HCT116 (cell line): ENCODE measurements around the gene ZNF747. TPM values are rescaled to one million over a fixed set of nuclear protein-coding genes. Genes with fewer than 3 reads are reported as not detected.

ENCODE experiments used
- ATAC-seq: fragments of 200-7000 bp; cut with Tn5 transposase; 2 replicates; pipeline ENCODE4 v1.9.1; 2020; ENCODE audit warnings: mild to moderate bottlenecking, moderate library complexity
- BruUV-seq: library from RNA; stranded (reverse); fragments of 400-500 nt; replicated peaks from 2 replicates; lab custom pipeline; 2021; lab: Mats Ljungman, UMichigan
- CTCF ChIA-PET: fragments of 300-600 bp; sonication (Branson Sonifier 250); formaldehyde crosslinking; loops from one replicate; lab custom pipeline; 2021; ENCODE audit warnings: antibody characterized with exemption; lab: Charles Lee
- POLR2A ChIA-PET: fragments of 300-600, 350-600 bp; sonication (Branson Sonifier 250); formaldehyde crosslinking; loops from one replicate; lab custom pipeline; 2021; ENCODE audit warnings: antibody characterized with exemption; lab: Charles Lee
- RAD21 ChIA-PET, 2 experiments: fragments of 300-600 bp; sonication (Branson Sonifier 250); formaldehyde crosslinking; loops; one replicate each; lab custom pipeline; 2023; ENCODE audit warnings: low total read pairs in 2 of 2; ENCODE audit not compliant: uncharacterized antibody in 2 of 2, unreplicated experiment in 2 of 2, low non-redundant PET in 1 of 2; lab: Charles Lee
- DNase-seq: peaks from one replicate; pipeline ENCODE4 v3.0.0-alpha.2; 2010; ENCODE audit warnings: low read depth, low spot score
- H2AFZ ChIP-seq: fragments of 200-600 bp; shearing (Covaris generic), sonication (generic); 2 replicates; pipeline ENCODE4 v1.6.1; 2017; ENCODE audit warnings: low read depth, mixed run types, mixed read lengths, antibody characterized with exemption, low read length; ENCODE audit not compliant: poor library complexity, severe bottlenecking
- H3K27ac ChIP-seq: 2 replicates; pipeline ENCODE4 v1.5.1; 2012; ENCODE audit warnings: low read depth, low read length
- H3K27me3 ChIP-seq: fragments of 200-600 bp; sonication (generic); 2 replicates; pipeline ENCODE4 v1.6.1; 2016; ENCODE audit warnings: mixed run types, low read length, mixed read lengths; ENCODE audit not compliant: insufficient read depth
- H3K36me3 ChIP-seq, 2 experiments: fragments of 200-500 bp in 1 of 2; fragments of 200-600 bp in 1 of 2; sonication (Bioruptor generic) in 1 of 2; sonication (generic) in 1 of 2; 2 replicates each; pipeline versions ENCODE4 v1.5.1 to v1.6.1; 2014 to 2016; ENCODE audit warnings: low read length in 2 of 2, inconsistent platforms in 1 of 2, mixed read lengths in 1 of 2, mixed run types in 1 of 2; ENCODE audit not compliant: insufficient read depth in 2 of 2, control insufficient read depth in 1 of 2
- H3K4me1 ChIP-seq, 2 experiments: fragments of 200-600 bp in 1 of 2; sonication (generic) in 1 of 2; 2 replicates each; pipeline versions ENCODE4 v1.5.1 to v1.6.1; 2012 to 2017; ENCODE audit warnings: low read length in 2 of 2, inconsistent platforms in 1 of 2, mild to moderate bottlenecking in 1 of 2, mixed read lengths in 1 of 2, mixed run types in 1 of 2, moderate library complexity in 1 of 2; ENCODE audit not compliant: insufficient read depth in 2 of 2, control insufficient read depth in 1 of 2
- H3K4me2 ChIP-seq: fragments of 200-600 bp; sonication (generic); 2 replicates; pipeline ENCODE4 v1.6.1; 2017; ENCODE audit warnings: mixed run types, low read length, mixed read lengths
- H3K4me3 ChIP-seq, 2 experiments: fragments of 200-600 bp in 1 of 2; sonication (generic) in 1 of 2; replicated peaks in 1 of 2; 2 replicates each; pipeline ENCODE4 v1.5.1; 2011 to 2016; ENCODE audit warnings: low read length in 2 of 2, control low read depth in 1 of 2, low read depth in 1 of 2, mild to moderate bottlenecking in 1 of 2, mixed read lengths in 1 of 2, mixed run types in 1 of 2
- H3K79me2 ChIP-seq: fragments of 200-600 bp; sonication (generic); 2 replicates; pipeline ENCODE4 v1.6.1; 2017; ENCODE audit warnings: mild to moderate bottlenecking, mixed run types, low read length, moderate library complexity, mixed read lengths; ENCODE audit not compliant: insufficient read depth
- H3K9ac ChIP-seq: fragments of 200-600 bp; sonication (generic); 2 replicates; pipeline ENCODE4 v1.6.1; 2016; ENCODE audit warnings: low read length, mixed read lengths
- H3K9me2 ChIP-seq: fragments of 200-600 bp; sonication (generic), shearing (Covaris generic); 2 replicates; pipeline ENCODE4 v1.6.1; 2017; ENCODE audit warnings: mixed run types, mild to moderate bottlenecking, moderate library complexity; ENCODE audit not compliant: insufficient read depth
- H3K9me3 ChIP-seq, 2 experiments: fragments of 200-500 bp in 1 of 2; fragments of 200-600 bp in 1 of 2; sonication (Bioruptor generic) in 1 of 2; sonication (generic) in 1 of 2; 2 replicates each; pipeline ENCODE4 v1.6.1; 2014 to 2017; ENCODE audit warnings: low read length in 2 of 2, mixed read lengths in 2 of 2, inconsistent platforms in 1 of 2, low read depth in 1 of 2, mild to moderate bottlenecking in 1 of 2, mixed run types in 1 of 2, moderate library complexity in 1 of 2; ENCODE audit not compliant: control insufficient read depth in 1 of 2, insufficient read depth in 1 of 2
- H4K20me1 ChIP-seq: fragments of 200-600 bp; sonication (generic), shearing (Covaris generic); 2 replicates; pipeline ENCODE4 v1.6.1; 2017; ENCODE audit warnings: mixed run types, mild to moderate bottlenecking, moderate library complexity; ENCODE audit not compliant: insufficient read depth
- CBX3 ChIP-seq: IDR thresholded peaks from 2 replicates; pipeline ENCODE4 v1.6.1; 2012; ENCODE audit warnings: low read depth
- EGR1 ChIP-seq: IDR thresholded peaks from 2 replicates; pipeline ENCODE4 v1.6.1; 2012; ENCODE audit warnings: low read depth
- ELF1 ChIP-seq: IDR thresholded peaks from 2 replicates; pipeline ENCODE4 v1.6.1; 2012; ENCODE audit warnings: low read depth, borderline replicate concordance
- EZH2phosphoT487 ChIP-seq: fragments of 200-600 bp; IDR thresholded peaks from 2 replicates; pipeline ENCODE4 v1.6.1; 2018; ENCODE audit warnings: antibody characterized with exemption, borderline replicate concordance
- JUND ChIP-seq: IDR thresholded peaks from 2 replicates; pipeline ENCODE4 v1.6.1; 2012
- POLR2A ChIP-seq: IDR thresholded peaks from 2 replicates; pipeline ENCODE4 v1.7.0; 2011; ENCODE audit warnings: borderline replicate concordance; ENCODE audit not compliant: insufficient read depth, insufficient read length; ENCODE audit errors: extremely low read depth
- RAD21 ChIP-seq: IDR thresholded peaks from 2 replicates; pipeline ENCODE4 v1.6.1; 2012; ENCODE audit warnings: low read depth, mild to moderate bottlenecking
- SRF ChIP-seq: IDR thresholded peaks from 2 replicates; pipeline ENCODE4 v1.6.1; 2012; ENCODE audit warnings: low read depth
- intact Hi-C: fragments of 100-400 bp; cut with micrococcal nuclease; formaldehyde crosslinking; loops from 2 replicates; pipeline ENCODE4 v1.10.0; 2022
- total RNA-seq: library from RNA; stranded (reverse); gene quantifications from one replicate; pipeline ENCODE4 v1.2.1, GENCODE V29; 2021; ENCODE audit not compliant: unreplicated experiment
- TF ChIP-seq, protein P1 (sequence below): IDR thresholded peaks from 2 replicates; pipeline ENCODE4 v1.6.1; 2012; ENCODE audit warnings: low read depth
- TF ChIP-seq, protein P2 (sequence below): IDR thresholded peaks from 2 replicates; pipeline ENCODE4 v1.6.1; 2011; ENCODE audit warnings: mild to moderate bottlenecking, low read length, moderate library complexity; ENCODE audit not compliant: insufficient replicate concordance; ENCODE audit errors: extremely low read depth

The ZNF747 gene
- total RNA-seq, 1 experiment from 2014 or later = 2.1 TPM

DNA sequence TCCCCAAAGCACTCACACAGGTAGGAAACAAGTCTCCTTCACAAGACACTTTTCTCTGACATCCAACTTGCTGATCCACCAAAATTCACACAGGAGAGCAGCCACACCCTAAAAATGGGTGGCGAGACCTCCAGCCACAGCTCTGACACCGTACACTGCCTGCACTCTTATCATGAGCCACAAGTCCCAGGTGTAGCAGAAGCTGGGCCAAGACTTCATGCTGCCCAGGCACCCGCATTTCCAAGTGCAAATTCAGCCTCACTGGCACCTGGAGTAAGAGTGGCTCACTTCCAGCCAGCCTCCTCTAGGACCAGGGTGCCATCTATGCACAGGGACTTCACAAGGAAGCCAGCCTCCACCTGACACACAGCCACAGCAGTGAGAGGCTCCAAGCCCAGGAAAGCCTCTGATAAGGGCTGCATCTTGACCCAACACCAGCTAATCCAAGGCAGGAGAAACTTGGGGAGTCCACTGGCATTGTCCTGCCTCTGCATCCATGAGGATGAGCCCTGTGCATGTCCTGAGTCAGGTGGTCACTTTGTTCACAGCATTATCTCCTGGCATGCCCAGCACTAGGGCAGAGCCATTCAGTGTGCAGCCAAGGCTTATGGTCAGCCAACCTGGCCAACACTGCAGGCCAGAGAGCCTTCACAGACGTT is 5.7 kb downstream of the ZNF747 start:
- no TSS peak for BruUV-seq
- H3K9me2 ChIP-seq = no peaks in the 10 kb centered on the region
- no peak overlapping the region for H3K9ac ChIP-seq
- CTCF ChIA-PET = interaction anchor here (0.6 kb wide), 1 partner anchor 105 kb away, joined by 3 read pairs; no protein-coding TSS in a partner anchor
- peaks cover 12% of the 10 kb centered on the region for H3K79me2 ChIP-seq
- intact Hi-C loops = loop anchor here (5.0 kb wide), 1 partner anchor 97 kb away; the partner anchor contains the start of gene DCTPP1
- H2AFZ ChIP-seq = no peak overlapping the region
- H4K20me1 ChIP-seq = no peaks in the 10 kb centered on the region
- H3K27me3 ChIP-seq = no peaks in the 10 kb centered on the region
- POLR2A ChIA-PET = interaction anchor here (0.6 kb wide), 1 partner anchor 121 kb away, joined by 3 read pairs; no protein-coding TSS in a partner anchor
- RAD21 ChIA-PET = no interaction called here
- H3K4me1 ChIP-seq = peaks cover 7 to 31% of the 10 kb centered on the region in 2 experiments
- no peak for ATAC-seq
- H3K4me2 ChIP-seq = no peak overlapping the region
- H3K4me3 ChIP-seq = no peak overlapping the region
- H3K27ac ChIP-seq = no peak overlapping the region
- H3K9me3 ChIP-seq = no peaks in the 10 kb centered on the region
- DNase-seq = no peak
- TF ChIP-seq POLR2A (no peak), EGR1 (no peak), EZH2phosphoT487 (no peak), JUND (no peak), ELF1 (no peak), CBX3 (no peak), RAD21 (no peak), SRF (no peak)
- TF ChIP-seq, protein P1, sequence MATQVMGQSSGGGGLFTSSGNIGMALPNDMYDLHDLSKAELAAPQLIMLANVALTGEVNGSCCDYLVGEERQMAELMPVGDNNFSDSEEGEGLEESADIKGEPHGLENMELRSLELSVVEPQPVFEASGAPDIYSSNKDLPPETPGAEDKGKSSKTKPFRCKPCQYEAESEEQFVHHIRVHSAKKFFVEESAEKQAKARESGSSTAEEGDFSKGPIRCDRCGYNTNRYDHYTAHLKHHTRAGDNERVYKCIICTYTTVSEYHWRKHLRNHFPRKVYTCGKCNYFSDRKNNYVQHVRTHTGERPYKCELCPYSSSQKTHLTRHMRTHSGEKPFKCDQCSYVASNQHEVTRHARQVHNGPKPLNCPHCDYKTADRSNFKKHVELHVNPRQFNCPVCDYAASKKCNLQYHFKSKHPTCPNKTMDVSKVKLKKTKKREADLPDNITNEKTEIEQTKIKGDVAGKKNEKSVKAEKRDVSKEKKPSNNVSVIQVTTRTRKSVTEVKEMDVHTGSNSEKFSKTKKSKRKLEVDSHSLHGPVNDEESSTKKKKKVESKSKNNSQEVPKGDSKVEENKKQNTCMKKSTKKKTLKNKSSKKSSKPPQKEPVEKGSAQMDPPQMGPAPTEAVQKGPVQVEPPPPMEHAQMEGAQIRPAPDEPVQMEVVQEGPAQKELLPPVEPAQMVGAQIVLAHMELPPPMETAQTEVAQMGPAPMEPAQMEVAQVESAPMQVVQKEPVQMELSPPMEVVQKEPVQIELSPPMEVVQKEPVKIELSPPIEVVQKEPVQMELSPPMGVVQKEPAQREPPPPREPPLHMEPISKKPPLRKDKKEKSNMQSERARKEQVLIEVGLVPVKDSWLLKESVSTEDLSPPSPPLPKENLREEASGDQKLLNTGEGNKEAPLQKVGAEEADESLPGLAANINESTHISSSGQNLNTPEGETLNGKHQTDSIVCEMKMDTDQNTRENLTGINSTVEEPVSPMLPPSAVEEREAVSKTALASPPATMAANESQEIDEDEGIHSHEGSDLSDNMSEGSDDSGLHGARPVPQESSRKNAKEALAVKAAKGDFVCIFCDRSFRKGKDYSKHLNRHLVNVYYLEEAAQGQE = no peak
- TF ChIP-seq, protein P2, sequence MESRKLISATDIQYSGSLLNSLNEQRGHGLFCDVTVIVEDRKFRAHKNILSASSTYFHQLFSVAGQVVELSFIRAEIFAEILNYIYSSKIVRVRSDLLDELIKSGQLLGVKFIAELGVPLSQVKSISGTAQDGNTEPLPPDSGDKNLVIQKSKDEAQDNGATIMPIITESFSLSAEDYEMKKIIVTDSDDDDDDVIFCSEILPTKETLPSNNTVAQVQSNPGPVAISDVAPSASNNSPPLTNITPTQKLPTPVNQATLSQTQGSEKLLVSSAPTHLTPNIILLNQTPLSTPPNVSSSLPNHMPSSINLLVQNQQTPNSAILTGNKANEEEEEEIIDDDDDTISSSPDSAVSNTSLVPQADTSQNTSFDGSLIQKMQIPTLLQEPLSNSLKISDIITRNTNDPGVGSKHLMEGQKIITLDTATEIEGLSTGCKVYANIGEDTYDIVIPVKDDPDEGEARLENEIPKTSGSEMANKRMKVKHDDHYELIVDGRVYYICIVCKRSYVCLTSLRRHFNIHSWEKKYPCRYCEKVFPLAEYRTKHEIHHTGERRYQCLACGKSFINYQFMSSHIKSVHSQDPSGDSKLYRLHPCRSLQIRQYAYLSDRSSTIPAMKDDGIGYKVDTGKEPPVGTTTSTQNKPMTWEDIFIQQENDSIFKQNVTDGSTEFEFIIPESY = no peak
- no peaks in the 10 kb centered on the region; a peak in 1 of 4 replicates for H3K36me3 ChIP-seq
